Lower leg skin (tissue), 3 donors: ENCODE results near the gene VWC2L.

Experiments
- POLR2A ChIP-seq, 2 donors: fragments of 450-650 bp; IDR thresholded peaks; one replicate each; pipeline ENCODE4 v1.6.1; 2016 to 2017; ENCODE audit warnings: antibody characterized with exemption in 2 of 2, mild to moderate bottlenecking in 1 of 2, moderate library complexity in 1 of 2
- TF ChIP-seq, protein P1 (sequence below), 3 donors: fragments of 450-650 bp; IDR thresholded peaks; one replicate each; pipeline ENCODE4 v1.5.1; 2016; ENCODE audit warnings: antibody characterized with exemption in 3 of 3, mild to moderate bottlenecking in 3 of 3, moderate library complexity in 2 of 3

DNA sequence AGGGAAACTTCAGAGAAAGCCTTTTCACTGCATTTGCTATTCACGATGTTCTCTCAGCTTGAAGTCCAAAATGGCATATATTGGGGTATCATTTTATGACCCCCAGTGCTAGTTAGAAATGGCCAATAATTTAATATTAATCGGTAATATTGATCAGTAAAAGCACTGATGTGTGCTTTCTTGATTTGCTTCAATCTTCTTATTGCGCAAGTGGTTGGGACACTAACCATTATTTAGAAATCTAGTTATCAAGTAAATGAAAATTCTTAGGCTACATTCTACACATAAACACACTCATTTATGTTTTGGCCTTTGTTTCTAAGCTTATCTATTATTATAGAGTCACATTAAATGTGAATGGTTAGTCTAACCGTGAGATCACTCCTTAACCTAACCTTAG lies 49.7 kb upstream of the VWC2L start:
- TF ChIP-seq POLR2A (IDR thresholded peaks at IDR 0.05), result no peak
- TF ChIP-seq, protein P1, sequence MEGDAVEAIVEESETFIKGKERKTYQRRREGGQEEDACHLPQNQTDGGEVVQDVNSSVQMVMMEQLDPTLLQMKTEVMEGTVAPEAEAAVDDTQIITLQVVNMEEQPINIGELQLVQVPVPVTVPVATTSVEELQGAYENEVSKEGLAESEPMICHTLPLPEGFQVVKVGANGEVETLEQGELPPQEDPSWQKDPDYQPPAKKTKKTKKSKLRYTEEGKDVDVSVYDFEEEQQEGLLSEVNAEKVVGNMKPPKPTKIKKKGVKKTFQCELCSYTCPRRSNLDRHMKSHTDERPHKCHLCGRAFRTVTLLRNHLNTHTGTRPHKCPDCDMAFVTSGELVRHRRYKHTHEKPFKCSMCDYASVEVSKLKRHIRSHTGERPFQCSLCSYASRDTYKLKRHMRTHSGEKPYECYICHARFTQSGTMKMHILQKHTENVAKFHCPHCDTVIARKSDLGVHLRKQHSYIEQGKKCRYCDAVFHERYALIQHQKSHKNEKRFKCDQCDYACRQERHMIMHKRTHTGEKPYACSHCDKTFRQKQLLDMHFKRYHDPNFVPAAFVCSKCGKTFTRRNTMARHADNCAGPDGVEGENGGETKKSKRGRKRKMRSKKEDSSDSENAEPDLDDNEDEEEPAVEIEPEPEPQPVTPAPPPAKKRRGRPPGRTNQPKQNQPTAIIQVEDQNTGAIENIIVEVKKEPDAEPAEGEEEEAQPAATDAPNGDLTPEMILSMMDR (IDR thresholded peaks at IDR 0.05), result no peak
